MM.1S (cell line): ENCODE measurements around the gene RDH5.

Experiments used
- DNase-seq: peaks from one replicate; pipeline ENCODE4 v3.0.0-alpha.2; 2015
- H2AFZ ChIP-seq: fragments of 300-600 bp; sonication (generic); 2 replicates; pipeline ENCODE4 v1.6.0; 2016; ENCODE audit warnings: antibody characterized with exemption, low read length
- H3F3A ChIP-seq: fragments of 300-600 bp; sonication (generic); 2 replicates; pipeline ENCODE4 v1.6.1; 2016; ENCODE audit warnings: mild to moderate bottlenecking, antibody characterized with exemption, low read length, moderate library complexity, mixed read lengths; ENCODE audit not compliant: insufficient read depth
- H3K27ac ChIP-seq: fragments of 300-600 bp; sonication (generic); 2 replicates; pipeline ENCODE4 v1.5.1; 2016; ENCODE audit warnings: mild to moderate bottlenecking, low read length
- H3K27me3 ChIP-seq: fragments of 300-600 bp; sonication (generic); replicated peaks from 2 replicates; pipeline ENCODE4 v1.6.0; 2016; ENCODE audit warnings: low read length; ENCODE audit not compliant: insufficient read depth
- H3K36me3 ChIP-seq: fragments of 300-600 bp; sonication (generic); replicated peaks from 2 replicates; pipeline ENCODE4 v1.6.1; 2016; ENCODE audit warnings: mild to moderate bottlenecking, low read length, mixed read lengths; ENCODE audit not compliant: insufficient read depth
- H3K4me1 ChIP-seq: fragments of 300-600 bp; sonication (generic); 2 replicates; pipeline ENCODE4 v1.6.1; 2016; ENCODE audit warnings: low read length, mixed read lengths
- H3K4me2 ChIP-seq: fragments of 300-600 bp; sonication (generic); 2 replicates; pipeline ENCODE4 v1.6.0; 2016; ENCODE audit warnings: low read depth, low read length
- H3K4me3 ChIP-seq: fragments of 300-600 bp; sonication (generic); 2 replicates; pipeline ENCODE4 v1.5.1; 2016; ENCODE audit warnings: low read length, mixed read lengths
- H3K79me2 ChIP-seq: fragments of 300-600 bp; sonication (generic); 2 replicates; pipeline ENCODE4 v1.6.1; 2016; ENCODE audit warnings: mixed run types, low read length, mixed read lengths
- H3K9ac ChIP-seq: fragments of 300-600 bp; sonication (generic); 2 replicates; pipeline ENCODE4 v1.6.1; 2016; ENCODE audit warnings: low read length, mixed read lengths
- H3K9me2 ChIP-seq: fragments of 300-600 bp; sonication (generic); replicated peaks from 2 replicates; pipeline ENCODE4 v1.6.1; 2016; ENCODE audit warnings: mild to moderate bottlenecking, low read length, mixed read lengths; ENCODE audit not compliant: insufficient read depth
- H3K9me3 ChIP-seq: fragments of 300-600 bp; sonication (generic); replicated peaks from 2 replicates; pipeline ENCODE4 v1.6.1; 2016; ENCODE audit warnings: mild to moderate bottlenecking, low read length, mixed read lengths; ENCODE audit not compliant: insufficient read depth
- H4K20me1 ChIP-seq: fragments of 300-600 bp; sonication (generic); 2 replicates; pipeline ENCODE4 v1.6.1; 2016; ENCODE audit warnings: mild to moderate bottlenecking, low read length, moderate library complexity, mixed read lengths; ENCODE audit not compliant: insufficient read depth
- CTCF ChIP-seq: fragments of 300-600 bp; sonication (generic); IDR thresholded peaks from 2 replicates; pipeline ENCODE4 v1.5.1; 2016; ENCODE audit warnings: antibody characterized with exemption, low read length, mixed read lengths
- EZH2 ChIP-seq: fragments of 300-600 bp; sonication (generic); optimal IDR thresholded peaks from 2 replicates; pipeline ENCODE3; 2017; ENCODE audit warnings: low read depth, mild to moderate bottlenecking, antibody characterized with exemption, low read length, mixed read lengths
- EZH2phosphoT487 ChIP-seq: fragments of 300-600 bp; sonication (generic); IDR thresholded peaks from 2 replicates; pipeline ENCODE4 v1.6.1; 2018; ENCODE audit warnings: antibody characterized with exemption, low read length

The RDH5 gene

GRCh38 chr12:55707841-55708694 lies 12.1 kb upstream of the RDH5 start, which contains the start of gene ITGA7:
ITGA7 (minus strand) TSS chr12:55707904; CDS start chr12:55707682, 222 bp downstream.
- DNase-seq = peak; percentile 47
- Histone ChIP-seq H3K27ac (no peak within 1 kb of the TSS), H3K27me3 (peaks cover 43% of the 10 kb centered on the region), H3K9me2 (no peaks in the 10 kb centered on the region), H4K20me1 (no peaks in the 10 kb centered on the region), H3K4me1 (peaks cover 5% of the 10 kb centered on the region; the same call in 1 of the 2 replicates), H3K4me3 (peak within 1 kb of the TSS; percentile 70), H3K9me3 (no peaks in the 10 kb centered on the region), H2AFZ (peak within 1 kb of the TSS; percentile 85), H3F3A (no peaks in the 10 kb centered on the region), H3K9ac (no peak within 1 kb of the TSS), H3K4me2 (peak within 1 kb of the TSS; percentile 73), H3K36me3 (no peaks in the 10 kb centered on the region), H3K79me2 (no peaks in the 10 kb centered on the region)
- no peak for TF ChIP-seq CTCF
- no peak for TF ChIP-seq EZH2phosphoT487
- TF ChIP-seq EZH2 = no peak

DNA sequence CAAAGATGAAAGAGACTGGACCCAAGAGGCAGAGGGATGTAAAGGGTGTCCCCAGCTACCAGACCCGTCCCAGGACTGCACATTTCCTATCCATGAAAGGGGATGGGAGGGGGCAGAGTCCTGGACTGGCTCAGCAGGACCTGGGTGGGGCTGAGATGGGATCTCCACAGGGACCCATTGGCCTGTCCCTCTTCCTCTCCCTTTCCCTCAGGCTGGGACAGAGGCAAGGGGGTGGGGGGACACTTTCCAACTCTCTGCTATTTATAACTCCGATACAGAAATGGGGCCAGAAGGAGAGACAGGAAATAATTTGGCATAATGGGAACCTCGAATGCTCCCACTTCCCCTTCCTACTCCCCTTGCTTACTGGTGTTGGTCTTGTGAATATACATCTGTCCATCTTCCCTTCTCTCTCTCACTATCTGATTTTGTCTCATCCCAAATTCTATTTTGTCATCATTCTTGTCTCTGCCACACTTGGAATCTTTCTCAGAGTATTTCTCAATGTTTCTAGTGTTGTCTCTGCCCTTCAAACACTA lies 11.4 kb upstream of the RDH5 start:
- H3K27ac ChIP-seq = no peak overlapping the region
- DNase-seq = no peak

GRCh38 chr12:55711786-55712553 lies 8.2 kb upstream of the RDH5 start:
- Histone ChIP-seq H3K27me3 (peaks cover 38% of the 10 kb centered on the region), H3K9ac (no peak overlapping the region), H3K4me2 (no peak overlapping the region), H3K36me3 (no peaks in the 10 kb centered on the region), H3K79me2 (peaks cover 7% of the 10 kb centered on the region), H3K9me3 (no peaks in the 10 kb centered on the region), H2AFZ (no peak overlapping the region), H3K9me2 (no peaks in the 10 kb centered on the region), H3F3A (peaks cover 10% of the 10 kb centered on the region; the same call in 1 of the 2 replicates), H4K20me1 (no peaks in the 10 kb centered on the region), H3K27ac (no peak overlapping the region), H3K4me3 (no peak overlapping the region), H3K4me1 (peaks cover 14% of the 10 kb centered on the region)
- DNase-seq = no peak
- TF ChIP-seq EZH2phosphoT487 (no peak), EZH2 (no peak), CTCF (no peak)

More for the DNA sequence above, 11.4 kb upstream of the RDH5 start:
- Histone ChIP-seq H3K9me2 (no peaks in the 10 kb centered on the region), H3K9ac (no peak overlapping the region), H3K4me2 (peak overlapping the region; percentile 62; the same call in 1 of the 2 replicates), H3K4me3 (no peak overlapping the region), H3K9me3 (no peaks in the 10 kb centered on the region), H3F3A (no peaks in the 10 kb centered on the region), H3K4me1 (peaks cover 5% of the 10 kb centered on the region; the same call in 1 of the 2 replicates), H3K79me2 (no peaks in the 10 kb centered on the region), H4K20me1 (no peaks in the 10 kb centered on the region), H2AFZ (no peak overlapping the region), H3K36me3 (no peaks in the 10 kb centered on the region), H3K27me3 (peaks cover 47% of the 10 kb centered on the region)
- TF ChIP-seq EZH2 (no peak), EZH2phosphoT487 (no peak), CTCF (no peak)
